HepG2 (cell line): ENCODE results near the gene NOP9. TPM values are rescaled to one million over a fixed set of nuclear protein-coding genes. Genes with fewer than 3 reads are reported as not detected.

Experiments
- ATAD3A ChIP-seq: sonication (generic); formaldehyde crosslinking; IDR thresholded peaks from 2 replicates; pipeline ENCODE4 v1.4.0; 2020; ENCODE audit warnings: missing genetic modification reagents
- BORCS8-MEF2B ChIP-seq: sonication (generic); formaldehyde crosslinking; IDR thresholded peaks from 2 replicates; pipeline ENCODE4 v1.8.0; 2022; ENCODE audit warnings: mild to moderate bottlenecking, missing genetic modification reagents
- FOXA1 ChIP-seq, 2 experiments: fragments of 450-650 bp in 1 of 2; sonication (generic) in 1 of 2; formaldehyde crosslinking in 1 of 2; IDR thresholded peaks; 2 replicates each; pipeline versions ENCODE4 v1.4.0 to v1.6.1; 2016 to 2020; ENCODE audit warnings: missing genetic modification reagents in 1 of 2
- GATAD1 ChIP-seq: IDR thresholded peaks from 2 replicates; pipeline ENCODE4 v1.6.1; 2016; ENCODE audit warnings: missing genetic modification reagents, missing compliant biosample characterization
- HIVEP1 ChIP-seq: sonication (generic); formaldehyde crosslinking; IDR thresholded peaks from 2 replicates; pipeline ENCODE4 v1.4.0; 2020; ENCODE audit warnings: mild to moderate bottlenecking, missing genetic modification reagents
- HNRNPK ChIP-seq: fragments of 200-400 bp; formaldehyde crosslinking; IDR thresholded peaks from 2 replicates; pipeline ENCODE4 v1.6.1; 2018; ENCODE audit warnings: low read length, low read depth, moderate library complexity, mild to moderate bottlenecking; ENCODE audit not compliant: poor library complexity, severe bottlenecking
- IRF2 ChIP-seq: IDR thresholded peaks from 2 replicates; pipeline ENCODE4 v1.6.1; 2018; ENCODE audit warnings: missing genetic modification reagents, missing compliant biosample characterization
- MTF1 ChIP-seq: sonication (generic); formaldehyde crosslinking; IDR thresholded peaks from 2 replicates; pipeline ENCODE4 v1.5.0; 2020; ENCODE audit warnings: missing genetic modification reagents
- PAWR ChIP-seq: sonication (generic); formaldehyde crosslinking; IDR thresholded peaks from 2 replicates; pipeline ENCODE4 v1.4.0; 2020; ENCODE audit warnings: missing genetic modification reagents, mild to moderate bottlenecking, borderline replicate concordance
- RFXAP ChIP-seq: sonication (generic); formaldehyde crosslinking; IDR thresholded peaks from 2 replicates; pipeline ENCODE4 v1.4.0; 2020; ENCODE audit warnings: missing genetic modification reagents, borderline replicate concordance
- TEAD3 ChIP-seq: optimal IDR thresholded peaks from 2 replicates; pipeline ENCODE3; 2016; ENCODE audit warnings: borderline replicate concordance
- ZFP90 ChIP-seq: sonication (generic); formaldehyde crosslinking; IDR thresholded peaks from 2 replicates; pipeline ENCODE4 v1.8.0; 2022; ENCODE audit warnings: missing genetic modification reagents, mild to moderate bottlenecking, inconsistent platforms, borderline replicate concordance
- ZMAT3 ChIP-seq: sonication (generic); formaldehyde crosslinking; conservative IDR thresholded peaks from 2 replicates; pipeline ENCODE4 v1.7.0; 2021; ENCODE audit warnings: missing genetic modification reagents
- ZNF274 ChIP-seq: sonication (generic); formaldehyde crosslinking; IDR thresholded peaks from 2 replicates; pipeline ENCODE4 v1.5.1; 2020; ENCODE audit warnings: mild to moderate bottlenecking, missing genetic modification reagents
- ZNF792 ChIP-seq: IDR thresholded peaks from 2 replicates; pipeline ENCODE4 v1.6.1; 2016
- ZNF883 ChIP-seq: sonication (generic); formaldehyde crosslinking; IDR thresholded peaks from 2 replicates; pipeline ENCODE4 v1.5.1; 2020; ENCODE audit warnings: mild to moderate bottlenecking, missing genetic modification reagents; ENCODE audit errors: not compliant biosample characterization
- ZSCAN20 ChIP-seq: sonication (generic); formaldehyde crosslinking; IDR thresholded peaks from 2 replicates; pipeline ENCODE4 v1.4.0; 2020; ENCODE audit warnings: missing genetic modification reagents, mild to moderate bottlenecking, borderline replicate concordance
- polyA plus RNA-seq, 8 experiments: library from polyadenylated mRNA; depleted of rRNA in 3 of 8; stranded (reverse) in 7 of 8; unstranded in 1 of 8; fragments of >200 nt; fragmentation: Illumina TruSeq in 4 of 8; extraction: Trizol in 4 of 8; gene quantifications; 2 replicates each; pipeline versions ENCODE4 v1.2.1 to v1.2.3, GENCODE V29; 2011 to 2016; ENCODE audit warnings: low read depth in 4 of 8, missing spikeins in 1 of 8, mixed read lengths in 1 of 8; ENCODE audit not compliant: insufficient read depth in 1 of 8
- total RNA-seq, 5 experiments: library from RNA; depleted of rRNA; stranded (reverse); fragments of >200 nt; fragmentation: Illumina TruSeq; extraction: Trizol; gene quantifications; 2 replicates each; pipeline ENCODE4 v1.2.3, GENCODE V29; 2016; ENCODE audit warnings: low read depth in 1 of 5
- TF ChIP-seq, protein P1 (sequence below): sonication (generic); formaldehyde crosslinking; IDR thresholded peaks from 2 replicates; pipeline ENCODE4 v1.5.0; 2020; ENCODE audit warnings: mild to moderate bottlenecking, missing genetic modification reagents, moderate library complexity
- TF ChIP-seq, protein P2 (sequence below): fragments of 450-650 bp; IDR thresholded peaks from 2 replicates; pipeline ENCODE4 v1.6.1; 2016
- TF ChIP-seq, protein P3 (sequence below): sonication (generic); formaldehyde crosslinking; IDR thresholded peaks from 2 replicates; pipeline ENCODE4 v1.5.1; 2020; ENCODE audit warnings: missing genetic modification reagents, mild to moderate bottlenecking, borderline replicate concordance
- TF ChIP-seq, protein P4 (sequence below): sonication (generic); formaldehyde crosslinking; IDR thresholded peaks from 2 replicates; pipeline ENCODE4 v1.4.0; 2020; ENCODE audit warnings: missing genetic modification reagents
- TF ChIP-seq, protein P5 (sequence below): sonication (generic); formaldehyde crosslinking; IDR thresholded peaks from 2 replicates; pipeline ENCODE4 v1.5.1; 2020; ENCODE audit warnings: mild to moderate bottlenecking, moderate library complexity, missing genetic modification reagents

NOP9 gene
- total and polyA plus RNA-seq, 2 of the 13 experiments (the other 11 are each of a cell fraction or from before 2014, with no cell fraction given): 24.5 to 61.6 TPM

DNA sequence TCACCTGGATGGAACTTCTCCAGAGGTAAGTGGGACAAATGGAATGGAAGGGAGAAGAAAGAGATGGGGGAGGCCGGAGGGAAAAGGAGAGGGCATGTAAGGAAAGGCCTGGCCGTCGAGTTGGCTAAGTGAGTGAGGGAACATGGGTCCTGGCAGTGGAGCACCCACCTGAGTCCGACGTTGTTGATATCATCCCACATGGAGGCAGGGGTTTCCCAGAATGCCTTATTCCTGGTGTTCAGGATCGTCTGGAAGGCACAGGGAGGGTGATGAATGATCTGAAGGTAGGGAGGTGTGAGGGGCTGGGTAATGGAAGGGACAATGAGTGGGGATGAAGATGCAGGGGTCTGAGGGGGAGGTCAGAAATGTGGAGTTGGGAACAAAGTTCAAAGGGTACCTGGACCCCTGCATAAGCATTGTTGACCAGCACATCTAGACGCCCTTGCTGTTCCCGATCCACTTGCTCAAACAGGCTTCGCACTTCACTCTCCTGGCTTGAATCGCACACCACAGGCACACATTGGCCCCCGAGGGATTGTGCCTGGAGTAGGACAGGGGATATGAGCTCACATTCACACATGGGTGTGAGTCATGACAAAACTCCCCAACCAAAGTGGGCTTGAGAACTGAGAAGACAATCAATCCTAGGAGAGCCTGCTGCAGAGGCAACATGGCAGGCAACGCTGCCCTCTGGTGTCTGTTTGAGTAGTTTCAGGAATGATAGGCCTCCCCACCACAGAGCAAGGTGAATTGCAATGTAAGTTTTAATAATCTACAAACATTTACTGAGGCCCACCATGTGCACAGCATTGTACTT is 3.1 kb upstream of the NOP9 start (continued):
- TF ChIP-seq, protein P1, sequence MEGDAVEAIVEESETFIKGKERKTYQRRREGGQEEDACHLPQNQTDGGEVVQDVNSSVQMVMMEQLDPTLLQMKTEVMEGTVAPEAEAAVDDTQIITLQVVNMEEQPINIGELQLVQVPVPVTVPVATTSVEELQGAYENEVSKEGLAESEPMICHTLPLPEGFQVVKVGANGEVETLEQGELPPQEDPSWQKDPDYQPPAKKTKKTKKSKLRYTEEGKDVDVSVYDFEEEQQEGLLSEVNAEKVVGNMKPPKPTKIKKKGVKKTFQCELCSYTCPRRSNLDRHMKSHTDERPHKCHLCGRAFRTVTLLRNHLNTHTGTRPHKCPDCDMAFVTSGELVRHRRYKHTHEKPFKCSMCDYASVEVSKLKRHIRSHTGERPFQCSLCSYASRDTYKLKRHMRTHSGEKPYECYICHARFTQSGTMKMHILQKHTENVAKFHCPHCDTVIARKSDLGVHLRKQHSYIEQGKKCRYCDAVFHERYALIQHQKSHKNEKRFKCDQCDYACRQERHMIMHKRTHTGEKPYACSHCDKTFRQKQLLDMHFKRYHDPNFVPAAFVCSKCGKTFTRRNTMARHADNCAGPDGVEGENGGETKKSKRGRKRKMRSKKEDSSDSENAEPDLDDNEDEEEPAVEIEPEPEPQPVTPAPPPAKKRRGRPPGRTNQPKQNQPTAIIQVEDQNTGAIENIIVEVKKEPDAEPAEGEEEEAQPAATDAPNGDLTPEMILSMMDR (CRISPR knock-in tag): peak; percentile 99
- no peak for TF ChIP-seq BORCS8-MEF2B (CRISPR knock-in tag)
- peak; percentile 87; the same call in 1 of the 2 replicates for TF ChIP-seq ATAD3A
- TF ChIP-seq IRF2 (CRISPR knock-in tag): 0 out of 2 replicates have a peak, but pooled peaks have one; percentile 52
- TF ChIP-seq, protein P2, sequence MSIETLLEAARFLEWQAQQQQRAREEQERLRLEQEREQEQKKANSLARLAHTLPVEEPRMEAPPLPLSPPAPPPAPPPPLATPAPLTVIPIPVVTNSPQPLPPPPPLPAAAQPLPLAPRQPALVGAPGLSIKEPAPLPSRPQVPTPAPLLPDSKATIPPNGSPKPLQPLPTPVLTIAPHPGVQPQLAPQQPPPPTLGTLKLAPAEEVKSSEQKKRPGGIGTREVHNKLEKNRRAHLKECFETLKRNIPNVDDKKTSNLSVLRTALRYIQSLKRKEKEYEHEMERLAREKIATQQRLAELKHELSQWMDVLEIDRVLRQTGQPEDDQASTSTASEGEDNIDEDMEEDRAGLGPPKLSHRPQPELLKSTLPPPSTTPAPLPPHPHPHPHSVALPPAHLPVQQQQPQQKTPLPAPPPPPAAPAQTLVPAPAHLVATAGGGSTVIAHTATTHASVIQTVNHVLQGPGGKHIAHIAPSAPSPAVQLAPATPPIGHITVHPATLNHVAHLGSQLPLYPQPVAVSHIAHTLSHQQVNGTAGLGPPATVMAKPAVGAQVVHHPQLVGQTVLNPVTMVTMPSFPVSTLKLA: no peak
- peak; percentile 71; the same call in 1 of the 2 replicates for TF ChIP-seq GATAD1 (CRISPR knock-in tag)
- no peak for TF ChIP-seq MTF1 (CRISPR knock-in tag)
- TF ChIP-seq, protein P3, sequence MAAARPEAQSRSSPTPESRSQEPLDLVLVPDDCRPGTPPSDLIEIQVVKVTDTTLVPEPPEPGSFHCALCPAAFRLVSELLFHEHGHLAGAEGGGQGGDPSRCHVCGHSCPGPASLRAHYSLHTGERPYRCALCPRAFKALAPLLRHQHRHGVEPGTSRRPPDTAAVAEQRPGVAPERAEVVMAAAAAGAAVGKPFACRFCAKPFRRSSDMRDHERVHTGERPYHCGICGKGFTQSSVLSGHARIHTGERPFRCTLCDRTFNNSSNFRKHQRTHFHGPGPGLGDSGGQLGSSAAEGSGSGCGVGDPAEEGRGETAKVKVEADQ (CRISPR knock-in tag): 0 out of 2 replicates have a peak, but pooled peaks have one; percentile 19
- TF ChIP-seq, protein P4, sequence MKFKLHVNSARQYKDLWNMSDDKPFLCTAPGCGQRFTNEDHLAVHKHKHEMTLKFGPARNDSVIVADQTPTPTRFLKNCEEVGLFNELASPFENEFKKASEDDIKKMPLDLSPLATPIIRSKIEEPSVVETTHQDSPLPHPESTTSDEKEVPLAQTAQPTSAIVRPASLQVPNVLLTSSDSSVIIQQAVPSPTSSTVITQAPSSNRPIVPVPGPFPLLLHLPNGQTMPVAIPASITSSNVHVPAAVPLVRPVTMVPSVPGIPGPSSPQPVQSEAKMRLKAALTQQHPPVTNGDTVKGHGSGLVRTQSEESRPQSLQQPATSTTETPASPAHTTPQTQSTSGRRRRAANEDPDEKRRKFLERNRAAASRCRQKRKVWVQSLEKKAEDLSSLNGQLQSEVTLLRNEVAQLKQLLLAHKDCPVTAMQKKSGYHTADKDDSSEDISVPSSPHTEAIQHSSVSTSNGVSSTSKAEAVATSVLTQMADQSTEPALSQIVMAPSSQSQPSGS (CRISPR knock-in tag): peak; percentile 68
- no peak for TF ChIP-seq ZMAT3 (CRISPR knock-in tag)
- peak; percentile 89 for TF ChIP-seq TEAD3 (CRISPR knock-in tag)
- TF ChIP-seq RFXAP (CRISPR knock-in tag): no peak
- no peak for TF ChIP-seq PAWR (CRISPR knock-in tag)
- TF ChIP-seq, protein P5, sequence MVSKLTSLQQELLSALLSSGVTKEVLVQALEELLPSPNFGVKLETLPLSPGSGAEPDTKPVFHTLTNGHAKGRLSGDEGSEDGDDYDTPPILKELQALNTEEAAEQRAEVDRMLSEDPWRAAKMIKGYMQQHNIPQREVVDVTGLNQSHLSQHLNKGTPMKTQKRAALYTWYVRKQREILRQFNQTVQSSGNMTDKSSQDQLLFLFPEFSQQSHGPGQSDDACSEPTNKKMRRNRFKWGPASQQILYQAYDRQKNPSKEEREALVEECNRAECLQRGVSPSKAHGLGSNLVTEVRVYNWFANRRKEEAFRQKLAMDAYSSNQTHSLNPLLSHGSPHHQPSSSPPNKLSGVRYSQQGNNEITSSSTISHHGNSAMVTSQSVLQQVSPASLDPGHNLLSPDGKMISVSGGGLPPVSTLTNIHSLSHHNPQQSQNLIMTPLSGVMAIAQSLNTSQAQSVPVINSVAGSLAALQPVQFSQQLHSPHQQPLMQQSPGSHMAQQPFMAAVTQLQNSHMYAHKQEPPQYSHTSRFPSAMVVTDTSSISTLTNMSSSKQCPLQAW (CRISPR knock-in tag): peak; percentile 76
- TF ChIP-seq HNRNPK: peak; percentile 50
- 0 out of 2 replicates have a peak, but pooled peaks have one; percentile 37 for TF ChIP-seq HIVEP1 (CRISPR knock-in tag)
- TF ChIP-seq ZNF883 (CRISPR knock-in tag): peak; percentile 77
- no peak for TF ChIP-seq FOXA1 (IDR thresholded peaks at IDR 0.05)
- TF ChIP-seq FOXA1 (CRISPR knock-in tag; IDR thresholded peaks at IDR 0.05): 0 out of 2 replicates have a peak, but pooled peaks have one; percentile 3
- 0 out of 2 replicates have a peak, but pooled peaks have one; percentile 67 for TF ChIP-seq ZNF274 (CRISPR knock-in tag)
- TF ChIP-seq ZSCAN20: no peak
- peak; percentile 73; the same call in 1 of the 2 replicates for TF ChIP-seq ZNF792
- TF ChIP-seq ZFP90 (CRISPR knock-in tag): no peak
